Stimulated activated CD8-positive, alpha-beta memory T cell treated with anti-CD3 and anti-CD28 coated beads, Interleukin-12 subunit alpha, Interleukin-12 subunit beta, amount 100 ng/mL, for 24 hours (primary cell): Measurements from ENCODE around the gene WBP2.
"Not testable (repeated sequence)": the region's sequence is repeated elsewhere in the genome, so short reads cannot be mapped to it uniquely, and the experiment has no call there.

Source experiments
- DNase-seq: peaks from one replicate; pipeline ENCODE4 v3.0.0-alpha.2; 2020; ENCODE audit errors: extremely low read depth

WBP2 gene

GRCh38 chr17:75889454-75889853 is 34.3 kb upstream of the WBP2 start:
- DNase-seq: no peak

GRCh38 chr17:75888484-75888883 is 33.3 kb upstream of the WBP2 start:
- DNase-seq: no peak

- not testable (repeated sequence) for DNase-seq
Measured at GRCh38 chr17:75885860-75886259, 30.7 kb upstream of the WBP2 start.

DNA sequence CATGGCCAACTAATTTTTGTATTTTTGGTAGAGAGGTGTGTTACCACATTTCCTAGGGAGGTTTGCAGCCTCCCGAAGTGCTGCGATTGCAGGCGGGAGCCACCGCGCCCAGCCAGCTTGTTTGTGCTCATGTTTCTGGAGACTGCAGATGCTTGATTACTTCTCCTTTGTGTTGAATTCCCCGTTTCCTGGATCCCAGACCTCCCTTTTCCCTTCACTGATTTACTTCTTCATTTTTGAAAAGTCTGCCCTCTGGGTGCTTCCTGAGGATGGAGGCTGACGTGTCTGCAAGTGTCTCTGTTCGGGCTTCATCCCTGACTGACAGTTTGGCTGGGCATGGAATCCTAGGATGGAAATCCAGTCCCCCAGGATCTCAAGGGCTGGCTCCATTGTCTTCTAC is 30.3 kb upstream of the WBP2 start:
- no peak for DNase-seq

GRCh38 chr17:75881678-75882454 is 26.7 kb upstream of the WBP2 start:
- DNase-seq: no peak

GRCh38 chr17:75880266-75880665 is 25.1 kb upstream of the WBP2 start:
- DNase-seq: no peak

DNA sequence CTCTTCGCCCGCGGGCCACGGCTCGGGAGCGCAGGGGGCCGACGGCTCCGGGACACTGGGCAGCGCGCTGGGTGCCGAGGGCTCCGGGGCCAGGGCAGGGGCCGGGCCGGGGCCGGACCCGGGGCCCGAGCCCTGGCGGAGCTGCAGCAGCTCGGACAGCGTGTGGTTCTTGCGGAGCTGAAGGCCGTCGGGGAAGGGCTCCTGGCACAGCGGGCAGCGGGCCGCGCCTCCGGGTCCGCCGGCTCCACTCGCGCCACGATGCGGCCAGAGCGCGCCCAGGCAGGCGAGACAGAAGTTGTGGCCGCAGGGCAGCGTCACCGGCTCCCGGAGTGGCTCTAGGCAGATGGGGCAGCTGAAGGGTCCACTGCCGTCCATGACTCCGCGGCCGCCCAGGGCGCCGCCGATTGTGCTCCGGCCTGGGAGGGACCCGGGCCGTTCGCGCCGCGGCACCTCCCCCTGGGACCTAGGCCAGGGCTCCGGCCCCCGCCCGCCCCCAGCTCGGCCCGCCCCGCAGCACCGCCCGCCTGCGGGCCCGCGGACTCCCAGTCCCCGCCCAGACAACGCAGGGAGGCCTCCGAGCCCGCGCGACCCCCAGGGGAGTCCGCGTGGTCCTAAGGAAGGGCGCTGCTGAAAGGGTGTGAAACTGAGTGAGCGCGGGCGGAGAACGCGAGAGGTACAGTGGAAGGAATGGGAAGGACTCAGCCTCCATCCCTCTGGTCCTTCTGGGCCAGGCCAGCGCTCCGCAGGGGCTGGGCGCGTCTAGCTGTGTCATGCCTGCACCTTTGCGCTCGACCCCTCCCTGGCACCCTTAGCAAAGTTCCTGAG is 23.3 kb upstream of the WBP2 start, which contains the start of gene TRIM47:
Gene TRIM47 (minus strand): TSS at position 408 of the 825 bp plus-strand sequence. CDS start 33 bp downstream, at position 375.
- no peak for DNase-seq

DNA sequence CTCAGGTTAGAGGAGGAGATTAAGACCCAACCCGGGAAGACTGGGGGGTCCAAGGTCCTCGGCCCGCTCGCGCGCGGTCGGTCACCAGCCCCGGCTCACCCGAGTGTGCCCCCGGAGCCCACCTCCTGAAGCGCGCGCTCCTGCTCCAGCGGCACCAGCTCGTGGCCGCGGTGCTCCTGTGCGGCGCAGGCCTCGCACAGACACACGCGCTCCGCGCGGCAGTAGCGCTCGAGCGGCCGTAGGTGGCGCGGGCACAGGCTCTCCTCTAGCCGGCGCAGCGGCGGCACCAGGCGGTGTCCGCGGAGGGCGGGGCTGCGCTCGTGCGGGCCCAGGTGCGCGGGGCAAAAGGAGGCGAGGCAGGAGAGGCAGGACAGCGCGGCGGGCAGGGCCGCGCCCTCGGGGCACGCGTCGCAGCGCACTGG is 22.6 kb upstream of the WBP2 start:
- DNase-seq: no peak

DNA sequence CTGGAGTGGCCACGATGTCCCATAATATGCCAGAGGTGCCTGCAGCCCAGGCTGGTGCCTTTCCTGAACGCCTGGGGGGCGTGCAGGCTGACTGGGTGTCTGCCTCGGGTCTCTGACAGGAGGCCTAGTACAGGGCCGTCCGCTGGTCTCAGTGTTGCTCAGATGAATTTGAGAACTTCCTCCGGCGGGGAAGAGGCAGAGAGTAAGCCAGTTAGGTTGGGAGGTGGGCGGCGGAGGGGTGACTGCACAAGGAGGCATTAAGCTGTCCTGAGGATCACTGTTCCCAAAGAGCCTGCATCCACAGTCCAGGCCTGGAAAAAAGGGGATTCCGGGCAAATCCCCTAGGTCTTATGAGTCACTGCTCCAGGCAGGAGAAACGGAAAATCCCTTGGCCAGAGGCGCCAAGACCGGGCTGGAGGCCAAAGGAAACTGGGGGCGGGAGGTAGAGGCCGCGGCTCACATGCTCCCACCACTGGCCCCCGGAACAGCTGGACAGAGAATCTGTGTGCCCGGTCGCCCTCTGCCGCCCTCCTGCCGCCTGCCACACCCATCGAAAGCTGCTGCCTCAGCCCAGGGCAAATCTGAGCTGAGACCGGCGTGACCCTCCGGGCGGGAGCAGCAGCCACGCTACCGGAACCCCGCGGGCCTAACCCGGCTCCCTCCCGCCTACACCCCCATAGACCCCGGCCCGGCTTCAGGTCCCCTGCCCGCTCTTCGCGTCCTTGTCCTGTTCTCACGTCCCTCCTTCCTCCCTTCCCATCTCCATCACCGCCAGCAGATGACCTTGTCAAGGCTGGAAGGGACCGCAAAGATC is 22.0 kb upstream of the WBP2 start:
- DNase-seq: no peak

DNA sequence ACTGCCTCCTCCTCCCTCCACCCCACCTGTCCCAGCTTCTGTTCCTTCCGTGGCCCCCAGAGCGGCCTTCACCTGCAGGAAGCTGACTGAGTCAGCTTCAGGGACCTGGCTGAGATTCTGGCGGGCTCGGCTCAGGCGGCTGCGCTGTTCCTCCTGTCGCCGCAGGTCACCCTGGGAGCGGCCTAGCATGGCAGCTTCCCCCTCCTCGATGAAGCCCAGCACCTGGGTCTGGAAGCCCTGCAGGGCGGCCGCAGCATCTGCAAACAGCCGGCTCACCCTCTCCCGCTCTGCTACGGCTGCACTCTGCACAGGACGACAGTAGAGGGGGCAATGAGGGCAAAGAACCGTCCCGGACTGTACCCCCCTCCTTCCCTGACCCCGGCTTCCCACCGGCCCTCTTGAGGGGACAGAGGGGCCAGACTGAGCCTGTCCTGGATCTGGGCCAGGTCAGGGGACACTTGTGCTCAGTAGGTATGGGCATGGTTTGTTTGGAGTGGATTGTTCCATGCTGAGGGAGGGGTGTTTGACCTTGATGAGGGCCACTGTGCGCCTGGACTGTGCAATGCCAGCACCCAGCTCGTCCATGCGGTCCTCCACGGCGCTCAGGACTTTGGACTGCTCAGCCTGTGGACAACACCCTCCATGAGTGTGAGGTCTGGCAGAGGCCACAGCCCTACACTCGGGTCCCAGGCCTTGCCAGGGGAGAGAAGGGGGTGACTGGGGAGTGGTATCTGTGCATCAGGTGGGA is 21.2 kb upstream of the WBP2 start:
- no peak for DNase-seq

GRCh38 chr17:75875940-75876189 is 20.7 kb upstream of the WBP2 start:
- DNase-seq: no peak

GRCh38 chr17:75875182-75875939 is 20.2 kb upstream of the WBP2 start:
- no peak for DNase-seq

- DNase-seq: no peak
Measured at GRCh38 chr17:75874323-75875181, 19.4 kb upstream of the WBP2 start.

DNA sequence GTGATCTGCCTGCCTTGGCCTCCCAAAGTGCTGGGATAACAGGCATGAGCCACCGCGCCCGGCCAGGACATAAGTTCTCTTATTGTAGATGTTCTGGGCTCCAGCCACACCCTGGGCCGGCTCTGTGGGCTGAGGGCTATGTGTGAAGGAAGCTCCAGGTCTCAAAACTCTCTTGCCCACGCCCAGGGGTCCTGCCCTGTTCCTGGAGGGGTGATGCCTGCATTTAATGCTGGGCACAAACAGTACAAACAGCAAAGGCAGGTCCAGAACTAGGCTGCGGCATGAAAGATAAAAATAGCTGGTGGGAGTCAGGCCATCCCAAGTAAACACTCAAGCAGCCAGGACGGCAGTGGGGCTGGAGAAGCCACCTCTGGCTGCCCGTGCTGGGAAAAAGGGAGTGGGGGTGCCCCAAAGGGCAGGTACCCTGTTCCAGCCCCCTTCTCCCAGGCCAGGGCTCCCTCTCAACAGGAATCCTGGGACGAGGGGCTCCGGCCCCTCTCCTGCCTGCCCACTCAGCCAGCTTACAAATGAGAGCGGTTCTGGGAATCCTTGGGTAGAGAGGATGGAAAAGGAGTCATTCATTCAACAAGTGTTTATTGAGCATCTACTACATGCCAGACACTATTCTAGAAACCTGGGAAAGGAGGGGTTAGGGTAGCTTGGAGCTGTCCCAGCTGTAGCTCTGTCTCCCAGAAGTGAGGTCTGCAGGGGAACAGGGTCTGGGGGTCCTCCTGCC is 18.6 kb upstream of the WBP2 start:
- DNase-seq: no peak

DNA sequence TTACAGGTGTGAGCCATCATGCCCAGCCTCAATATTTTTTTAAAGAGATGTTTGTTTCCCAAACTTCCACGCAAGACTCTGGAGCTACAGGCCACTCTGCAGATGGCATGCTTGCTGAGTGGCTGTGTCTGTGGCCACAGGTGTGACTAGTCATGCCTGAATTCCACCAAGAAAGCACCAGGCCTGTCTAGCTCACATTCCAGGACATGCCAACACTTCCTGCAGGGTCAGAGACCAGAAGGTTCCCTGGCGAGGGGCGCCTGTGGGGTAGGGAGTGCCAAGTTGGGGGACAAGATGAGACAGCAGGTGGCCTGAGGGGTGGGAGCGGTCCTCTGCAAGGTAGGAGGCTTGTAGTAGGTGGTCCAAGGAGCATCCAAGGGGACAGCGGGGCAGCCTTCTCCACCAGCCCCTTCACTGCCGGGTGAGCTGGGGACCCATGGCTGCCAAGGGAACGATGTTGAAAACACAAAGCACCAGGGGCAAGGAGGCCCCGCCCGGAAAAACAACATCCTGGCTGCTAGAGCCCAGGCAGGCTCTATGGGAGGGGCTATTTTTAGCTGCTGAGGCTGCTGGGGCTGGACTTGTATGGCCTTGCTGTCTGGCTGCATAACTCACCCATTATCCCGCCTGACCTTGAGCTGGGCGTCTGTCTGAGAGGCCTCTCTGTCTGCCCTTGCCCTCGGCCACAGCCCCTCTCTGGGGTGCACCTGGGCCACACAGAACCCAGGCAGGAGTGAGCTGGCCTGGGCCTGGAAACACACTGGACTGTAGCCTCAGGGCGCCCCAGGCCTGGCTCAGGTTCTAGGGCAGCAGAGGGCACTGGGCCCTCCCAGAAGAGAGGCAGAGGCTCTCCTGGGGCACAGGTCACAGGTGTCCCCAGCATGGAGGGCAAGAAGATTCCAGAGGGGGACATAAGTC is 17.6 kb upstream of the WBP2 start:
- no peak for DNase-seq

DNA sequence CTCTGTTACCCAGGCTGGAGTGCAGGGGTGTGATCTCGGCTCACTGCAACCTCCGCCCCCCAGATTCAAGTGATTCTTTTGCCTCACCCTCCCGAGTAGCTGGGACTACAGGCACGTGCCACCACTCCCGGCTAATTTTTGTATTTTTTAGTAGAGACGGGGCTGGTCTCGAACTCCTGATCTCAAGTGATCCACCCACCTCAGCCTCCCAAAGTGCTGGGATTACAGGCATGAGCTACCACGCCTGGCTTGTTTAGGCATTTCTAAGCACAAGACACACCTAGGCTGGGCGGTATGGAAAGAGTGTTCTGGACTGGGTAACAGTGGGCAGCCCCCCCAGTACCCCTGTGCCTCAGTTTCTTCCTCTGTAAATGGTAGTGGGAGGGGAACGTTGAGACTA is 15.1 kb upstream of the WBP2 start:
- DNase-seq: not testable (repeated sequence)

DNA sequence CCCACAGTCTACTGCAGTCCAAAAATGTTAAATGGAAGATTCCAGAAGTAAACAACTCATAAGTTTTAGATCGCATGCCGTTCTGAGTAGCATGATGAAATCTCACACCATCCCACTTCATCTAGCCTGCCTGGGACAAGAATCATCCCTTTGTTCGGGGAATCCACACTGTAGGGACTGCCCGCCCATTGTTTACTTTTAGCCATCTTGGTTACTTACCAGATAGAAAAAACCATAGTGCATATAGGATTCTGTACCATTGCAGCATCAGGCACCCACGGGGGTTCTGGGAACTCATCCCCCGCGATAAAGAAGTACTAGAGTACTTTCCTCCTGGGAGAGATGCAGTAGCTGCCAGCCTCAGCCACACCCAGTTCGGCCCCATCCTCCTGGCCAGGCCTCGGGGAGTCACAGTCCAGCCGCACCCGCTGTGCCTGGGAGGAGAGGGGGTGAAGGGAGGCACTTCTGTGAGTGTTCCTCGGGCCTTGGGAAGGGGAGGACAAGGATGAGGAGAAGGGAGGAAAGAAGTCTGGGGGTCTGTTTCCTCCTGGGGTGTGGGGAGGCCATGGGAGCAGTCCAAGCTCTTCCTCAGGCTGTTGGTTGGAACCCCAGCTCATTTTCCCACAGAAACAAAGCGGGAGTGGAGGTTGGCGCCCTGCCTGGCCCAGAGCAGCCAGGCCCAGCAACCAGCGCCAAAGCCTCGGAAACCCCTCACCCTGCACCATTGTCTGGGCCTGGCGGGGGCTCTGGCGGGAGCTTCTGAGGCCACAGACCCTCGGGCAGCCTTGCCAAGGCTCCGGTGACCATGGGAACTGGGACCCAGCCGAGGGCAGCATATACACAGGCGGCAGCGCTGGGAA is 14.4 kb upstream of the WBP2 start:
- DNase-seq: no peak
